Spinal cord (tissue), 10 donors: Measurements from ENCODE around the gene KDM2B. TPM values are rescaled to one million over a fixed set of nuclear protein-coding genes. Genes with fewer than 3 reads are reported as not detected.
A peak's percentile ranks its signal among the peaks of the same experiment; 100 is the strongest.

Source experiments
- DNase-seq, 6 donors: peaks; one replicate each; pipeline versions ENCODE4 v3.0.0 to v3.0.0-alpha.2; 2013 to 2015; ENCODE audit warnings: low spot score in 6 of 6, low read depth in 4 of 6
- H3K27ac ChIP-seq: one replicate; pipeline ENCODE4 v1.5.1; 2013; ENCODE audit warnings: low read depth, low read length, control low read depth
- H3K27me3 ChIP-seq: one replicate; pipeline ENCODE4 v1.6.1; 2013; ENCODE audit warnings: low read length; ENCODE audit not compliant: control insufficient read depth, insufficient read depth
- H3K36me3 ChIP-seq: one replicate; pipeline ENCODE4 v1.6.1; 2013; ENCODE audit warnings: low read length; ENCODE audit not compliant: control insufficient read depth, insufficient read depth
- H3K4me1 ChIP-seq: one replicate; pipeline ENCODE4 v1.6.1; 2013; ENCODE audit warnings: low read length; ENCODE audit not compliant: control insufficient read depth, insufficient read depth
- H3K4me3 ChIP-seq: one replicate; pipeline ENCODE4 v1.5.1; 2013; ENCODE audit warnings: low read depth, low read length, control low read depth
- H3K9me3 ChIP-seq: one replicate; pipeline ENCODE4 v1.6.1; 2013; ENCODE audit warnings: low read length; ENCODE audit not compliant: control insufficient read depth, insufficient read depth
- WGBS: methylation state at CpG from one replicate; pipeline ENCODE4 v1.1.5; 2013; ENCODE audit warnings: missing lambda C conversion rate; ENCODE audit not compliant: insufficient coverage; 5-methylcytosine and 5-hydroxymethylcytosine counted together
- polyA plus RNA-seq, 2 donors: library from polyadenylated mRNA; unstranded; fragments of 120-200 nt; gene quantifications; one replicate each; pipeline ENCODE4 v1.2.1, GENCODE V29; 2013; ENCODE audit not compliant: insufficient read length in 2 of 2
- total RNA-seq, 2 donors: library from RNA; depleted of rRNA in 1 of 2; stranded (reverse); fragments of 120-200 nt in 1 of 2; fragments of >200 nt in 1 of 2; gene quantifications; one replicate each; pipeline versions ENCODE4 v1.2.3 to v1.2.4, GENCODE V29; 2013 to 2014
- donor health status: healthy.

The KDM2B gene
- total and polyA plus RNA-seq, 4 donors: 26.8 to 58.3 (median 43.8) TPM

DNA sequence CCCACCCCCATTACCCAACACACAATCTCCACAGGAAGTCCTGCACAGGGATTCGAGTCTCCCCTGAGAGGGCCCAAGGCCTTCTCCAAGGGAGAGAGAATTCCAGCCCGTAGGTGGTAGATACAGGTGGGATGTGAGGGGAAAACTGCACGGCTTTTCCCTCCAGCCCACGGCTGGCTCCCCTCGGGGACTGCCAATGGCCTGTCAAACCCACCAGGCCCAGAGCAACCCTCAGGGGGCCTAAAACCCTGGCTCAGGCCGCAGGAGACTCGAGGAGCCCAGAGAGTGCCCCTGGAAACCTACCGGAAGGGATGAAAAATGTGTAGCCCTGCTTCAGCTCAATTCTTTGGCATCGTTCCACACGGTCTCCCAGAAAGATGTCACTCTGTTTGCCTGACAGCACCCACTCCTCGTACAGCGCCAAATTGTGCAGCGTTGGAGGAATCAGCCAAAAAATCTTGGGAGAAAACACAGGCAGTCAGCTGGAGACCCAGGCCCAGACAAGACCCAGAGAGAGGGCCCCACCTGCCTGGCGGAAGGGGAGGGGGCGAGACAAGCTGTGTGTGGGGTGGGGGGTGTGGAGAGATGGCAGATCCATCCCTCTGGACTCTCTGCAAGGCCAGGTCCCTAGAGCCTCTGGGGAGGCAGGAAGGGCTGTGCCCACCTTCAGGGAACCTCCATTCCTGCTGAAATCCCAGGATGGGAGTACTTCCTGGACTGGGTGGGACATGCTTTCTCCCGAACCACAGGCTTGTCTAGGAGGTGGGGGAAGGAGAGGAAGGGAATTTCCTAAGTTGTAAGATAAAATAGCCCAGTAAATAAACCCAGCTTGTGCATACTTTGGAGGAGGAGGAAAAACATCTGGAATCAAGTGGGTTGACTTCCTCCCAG lies 48.1 kb downstream of the KDM2B start:
- Histone ChIP-seq H3K4me3 (no peak overlapping the region), H3K9me3 (no peaks in the 10 kb centered on the region), H3K36me3 (peaks cover 30% of the 10 kb centered on the region), H3K4me1 (peaks cover 39% of the 10 kb centered on the region), H3K27ac (peak overlapping the region; percentile 6), H3K27me3 (no peaks in the 10 kb centered on the region)
- 47% methylated on average over 13 of the region's 16 CpGs for WGBS
- peak in 2 of 6 donors; percentile 39 to 71 for DNase-seq

DNA sequence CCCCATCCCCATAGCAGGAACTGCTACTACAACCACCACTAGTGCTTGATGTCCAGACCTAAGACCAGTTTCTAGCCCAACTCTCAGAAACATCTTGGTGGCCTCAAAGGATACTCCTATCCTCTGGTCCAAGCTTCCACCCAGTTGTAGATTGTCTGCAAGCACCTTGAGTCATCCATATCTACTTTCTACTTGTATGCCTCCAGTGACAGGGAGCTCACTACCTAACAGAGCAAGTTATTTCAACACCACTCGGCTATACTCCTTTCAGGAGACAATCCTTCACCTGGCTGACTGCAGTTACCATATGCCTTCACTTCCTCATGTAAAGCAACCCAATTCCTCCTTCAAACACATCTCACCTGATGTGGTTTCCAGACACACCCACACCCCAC lies 49.5 kb downstream of the KDM2B start:
- no peaks in the 10 kb centered on the region for H3K9me3 ChIP-seq
- no peaks in the 10 kb centered on the region for H3K27me3 ChIP-seq
- WGBS: 100% methylated on average over 1 of the region's 1 CpG
- no peak overlapping the region for H3K4me3 ChIP-seq
- H3K4me1 ChIP-seq: peaks cover 30% of the 10 kb centered on the region
- no peak for DNase-seq
- H3K36me3 ChIP-seq: peaks cover 34% of the 10 kb centered on the region
- no peak overlapping the region for H3K27ac ChIP-seq

DNA sequence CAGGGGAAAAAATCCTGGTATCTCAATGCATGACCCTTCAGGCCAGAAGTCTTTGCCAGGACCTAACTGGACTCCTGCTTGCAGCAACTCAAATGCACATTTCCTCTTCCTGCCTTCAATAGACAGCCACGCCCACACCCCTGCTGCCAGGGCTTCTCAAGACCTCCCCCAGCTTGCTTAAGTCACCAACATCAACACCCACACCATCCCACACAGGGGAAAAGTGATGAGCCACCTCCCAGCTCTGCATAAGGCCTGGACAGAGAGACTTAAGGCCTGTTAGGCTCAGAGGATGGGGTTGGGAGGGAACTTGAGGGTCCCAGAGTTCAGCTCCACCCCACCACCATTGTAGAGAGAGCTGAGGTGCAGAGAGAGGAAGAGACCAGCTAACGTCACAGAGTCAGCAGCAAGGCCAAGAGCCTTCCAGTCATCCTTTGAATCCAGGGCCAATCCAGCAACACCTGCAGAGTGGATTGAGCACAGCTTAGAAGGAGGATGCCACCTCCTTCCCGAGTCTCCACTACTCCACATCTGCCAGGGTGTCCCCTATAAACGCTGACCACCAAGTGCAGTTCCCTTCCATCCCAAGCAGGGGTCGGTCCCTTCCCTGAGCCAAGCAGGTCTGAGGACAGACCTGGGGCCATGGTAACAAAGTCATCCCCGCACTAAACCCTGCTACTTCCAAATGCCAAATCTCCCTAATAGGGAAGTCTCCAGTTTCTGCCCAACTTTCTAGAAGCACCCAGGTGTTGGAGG lies 50.0 kb downstream of the KDM2B start:
- H3K4me3 ChIP-seq: no peak overlapping the region
- H3K36me3 ChIP-seq: peaks cover 34% of the 10 kb centered on the region
- H3K27ac ChIP-seq: no peak overlapping the region
- no peaks in the 10 kb centered on the region for H3K27me3 ChIP-seq
- DNase-seq: peak in 1 of 6 donors; percentile 38
- no peaks in the 10 kb centered on the region for H3K9me3 ChIP-seq
- peaks cover 24% of the 10 kb centered on the region for H3K4me1 ChIP-seq
- WGBS: 76% methylated on average over 5 of the region's 6 CpGs

DNA sequence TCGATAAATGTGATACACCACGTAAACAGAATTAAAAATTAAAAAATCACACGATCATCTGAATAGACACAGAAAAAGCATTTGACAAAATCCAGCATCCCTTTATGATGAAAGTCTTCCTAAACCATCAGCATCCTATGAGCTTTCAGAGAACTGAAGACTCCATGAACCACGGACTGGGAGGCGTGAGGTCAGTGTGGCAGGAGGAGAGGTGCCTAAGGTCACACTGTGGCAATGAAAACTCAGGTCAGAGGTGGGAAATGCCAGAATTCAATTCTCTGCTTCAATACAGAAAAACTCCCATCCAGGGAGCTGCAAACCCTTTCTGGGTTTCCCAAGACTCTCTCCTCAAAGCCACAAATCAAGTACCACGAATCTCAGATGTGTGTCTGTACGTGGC lies 51.6 kb downstream of the KDM2B start:
- DNase-seq: no peak
- H3K27me3 ChIP-seq: no peaks in the 10 kb centered on the region
- no peak overlapping the region for H3K27ac ChIP-seq
- 87% methylated on average over 4 of the region's 7 CpGs for WGBS
- H3K4me3 ChIP-seq: no peak overlapping the region
- H3K36me3 ChIP-seq: peaks cover 41% of the 10 kb centered on the region
- H3K9me3 ChIP-seq: no peaks in the 10 kb centered on the region
- H3K4me1 ChIP-seq: peaks cover 24% of the 10 kb centered on the region

DNA sequence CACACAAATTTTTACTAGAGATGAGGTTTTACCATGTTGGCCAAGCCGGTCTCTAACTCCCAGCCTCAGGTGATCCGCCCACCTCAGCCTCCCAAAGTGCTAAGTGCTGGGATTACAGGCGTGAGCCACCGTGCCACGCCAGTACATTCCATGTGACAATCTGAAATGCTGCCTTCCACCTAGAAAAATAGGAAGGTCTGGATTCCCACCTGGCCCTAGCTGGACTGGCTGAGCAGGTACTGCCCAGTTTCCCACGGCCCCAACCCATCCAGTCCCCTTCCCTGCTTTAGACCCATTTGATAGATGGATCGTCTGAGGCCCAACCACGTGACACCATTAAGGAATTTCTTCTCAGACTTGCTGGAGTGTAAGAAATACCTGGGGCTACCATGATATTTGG lies 55.4 kb downstream of the KDM2B start:
- Histone ChIP-seq H3K27ac (no peak overlapping the region), H3K27me3 (no peaks in the 10 kb centered on the region)
- 96% methylated on average over 8 of the region's 8 CpGs for WGBS

DNA sequence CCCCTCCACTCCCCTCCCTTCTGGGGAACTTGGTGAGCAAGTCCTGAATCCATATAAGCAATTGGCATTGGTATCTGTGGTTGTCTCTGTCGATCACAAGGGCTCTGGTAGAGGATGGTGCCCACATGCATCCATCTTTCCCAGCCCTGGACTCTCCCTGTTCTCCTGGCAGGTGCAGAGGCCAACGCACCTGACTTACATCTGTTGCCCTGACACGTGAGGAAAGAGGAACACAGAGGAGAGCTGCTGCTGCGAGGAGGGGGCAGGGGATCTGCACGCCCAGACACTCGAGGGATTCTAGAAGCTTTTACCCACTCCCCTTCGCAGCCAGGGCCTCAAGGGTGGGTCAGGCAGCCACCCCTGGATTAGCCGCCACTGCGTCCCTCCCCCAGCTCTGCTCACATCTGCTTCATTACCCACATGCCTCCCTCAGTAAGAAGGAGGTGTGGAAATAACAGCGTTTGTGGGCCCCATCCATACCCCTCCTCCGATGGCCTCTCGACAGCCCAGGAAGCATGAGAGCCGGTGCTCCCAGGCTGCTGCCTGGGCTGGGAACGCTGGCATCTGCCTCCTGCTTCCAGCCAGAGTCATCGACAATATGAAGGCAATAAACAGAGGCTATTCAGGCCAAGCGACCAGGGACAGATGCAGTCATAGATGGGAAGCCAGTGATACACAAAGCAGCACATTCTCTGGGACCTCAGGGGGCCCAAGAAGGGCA lies 56.5 kb downstream of the KDM2B start:
- DNase-seq: peak in 2 of 6 donors; percentile 51 to 68

More for the DNA sequence above, 55.4 kb downstream of the KDM2B start:
- H3K4me1 ChIP-seq: peaks cover 25% of the 10 kb centered on the region
- no peak overlapping the region for H3K4me3 ChIP-seq
- H3K9me3 ChIP-seq: no peaks in the 10 kb centered on the region
- DNase-seq: no peak
- H3K36me3 ChIP-seq: peaks cover 48% of the 10 kb centered on the region

DNA sequence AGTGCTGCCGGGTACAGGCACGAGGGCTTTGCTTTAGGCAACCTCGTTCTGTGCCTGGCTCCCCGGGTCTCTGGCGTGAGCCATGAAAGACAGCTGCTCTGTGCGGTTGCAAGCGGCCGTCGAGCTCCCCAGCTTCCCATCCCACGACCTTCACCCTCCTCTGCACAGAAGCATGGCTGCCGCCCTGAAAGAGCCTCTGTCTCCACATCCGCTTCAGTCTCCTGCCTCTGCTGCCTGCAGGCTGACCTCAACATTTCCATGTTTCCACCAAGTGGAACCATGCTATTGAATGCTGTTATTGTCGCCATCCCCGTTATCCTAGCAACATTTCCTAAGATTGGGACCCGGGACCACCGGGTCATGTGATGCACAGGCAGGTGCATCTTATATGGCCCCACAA lies 57.1 kb downstream of the KDM2B start:
- peak in 2 of 6 donors; percentile 36 to 41 for DNase-seq
- H3K36me3 ChIP-seq: peaks cover 51% of the 10 kb centered on the region
- no peaks in the 10 kb centered on the region for H3K9me3 ChIP-seq
- peaks cover 27% of the 10 kb centered on the region for H3K4me1 ChIP-seq
- peak overlapping the region; percentile 69 for H3K27ac ChIP-seq
- no peaks in the 10 kb centered on the region for H3K27me3 ChIP-seq
- H3K4me3 ChIP-seq: no peak overlapping the region
- WGBS: 43% methylated on average over 16 of the region's 16 CpGs

More for the DNA sequence above, 56.5 kb downstream of the KDM2B start:
- H3K9me3 ChIP-seq: no peaks in the 10 kb centered on the region
- no peaks in the 10 kb centered on the region for H3K27me3 ChIP-seq
- 26% methylated on average over 15 of the region's 16 CpGs for WGBS
- peak overlapping the region; percentile 69 for H3K27ac ChIP-seq
- peaks cover 53% of the 10 kb centered on the region for H3K36me3 ChIP-seq
- no peak overlapping the region for H3K4me3 ChIP-seq
- peaks cover 25% of the 10 kb centered on the region for H3K4me1 ChIP-seq

DNA sequence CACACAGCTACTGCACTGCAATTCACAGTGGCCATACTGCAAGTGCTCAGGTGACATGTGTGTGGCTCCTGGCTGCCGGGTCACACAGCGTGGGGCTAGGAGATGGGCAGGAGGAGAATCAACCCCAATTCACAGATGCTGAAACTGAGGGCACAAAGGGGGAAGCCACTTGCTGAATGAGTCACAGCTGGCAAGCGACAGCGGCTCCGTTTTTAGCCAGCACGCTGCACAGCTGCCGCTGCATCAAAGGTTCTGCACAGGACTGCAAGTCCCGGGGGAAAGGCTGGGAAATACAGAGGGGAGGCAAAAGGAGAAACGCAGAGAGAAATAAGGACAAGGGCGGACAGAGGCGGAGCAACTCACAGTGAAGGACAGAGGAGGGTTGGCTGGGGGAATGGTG lies 57.9 kb downstream of the KDM2B start:
- no peak overlapping the region for H3K4me3 ChIP-seq
- peaks cover 35% of the 10 kb centered on the region for H3K4me1 ChIP-seq
- H3K9me3 ChIP-seq: no peaks in the 10 kb centered on the region
- WGBS: 67% methylated on average over 11 of the region's 11 CpGs
- H3K27me3 ChIP-seq: no peaks in the 10 kb centered on the region
- H3K36me3 ChIP-seq: peaks cover 51% of the 10 kb centered on the region
- peak overlapping the region; percentile 69 for H3K27ac ChIP-seq
- DNase-seq: no peak

DNA sequence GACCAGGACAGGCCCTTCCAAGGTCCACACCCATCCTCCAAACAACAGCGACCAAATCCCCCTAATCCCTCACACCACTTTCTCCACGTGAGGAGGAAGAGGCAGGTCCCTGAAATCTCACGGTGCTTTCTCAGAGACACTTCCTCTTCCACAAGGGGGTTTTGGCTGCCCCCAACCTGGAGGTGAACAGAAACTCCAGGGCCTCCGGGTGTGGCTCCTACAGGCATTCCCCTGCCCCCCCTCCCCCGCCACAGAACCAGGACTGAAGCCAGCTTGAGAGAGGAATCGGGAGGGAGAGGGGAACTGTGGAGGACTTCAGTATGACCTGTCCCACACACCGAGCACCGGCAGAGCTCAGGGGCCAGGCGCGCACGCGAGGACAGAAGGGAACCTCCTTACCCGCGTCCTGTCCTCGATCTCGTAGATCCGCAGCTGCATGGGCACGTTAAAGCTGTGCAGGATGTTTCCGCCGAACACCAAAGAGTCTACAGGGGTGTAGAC lies 60.2 kb downstream of the KDM2B start:
- DNase-seq: no peak
- WGBS: 80% methylated on average over 11 of the region's 20 CpGs
- no peak overlapping the region for H3K27ac ChIP-seq
- no peak overlapping the region for H3K4me3 ChIP-seq
- H3K27me3 ChIP-seq: no peaks in the 10 kb centered on the region
- H3K9me3 ChIP-seq: no peaks in the 10 kb centered on the region
- peaks cover 46% of the 10 kb centered on the region for H3K36me3 ChIP-seq
- H3K4me1 ChIP-seq: peaks cover 38% of the 10 kb centered on the region
